ENCODE measurements around the gene AUTS2.
A peak's percentile ranks its signal among the peaks of the same experiment; 100 is the strongest.

The AUTS2 gene

DNA sequence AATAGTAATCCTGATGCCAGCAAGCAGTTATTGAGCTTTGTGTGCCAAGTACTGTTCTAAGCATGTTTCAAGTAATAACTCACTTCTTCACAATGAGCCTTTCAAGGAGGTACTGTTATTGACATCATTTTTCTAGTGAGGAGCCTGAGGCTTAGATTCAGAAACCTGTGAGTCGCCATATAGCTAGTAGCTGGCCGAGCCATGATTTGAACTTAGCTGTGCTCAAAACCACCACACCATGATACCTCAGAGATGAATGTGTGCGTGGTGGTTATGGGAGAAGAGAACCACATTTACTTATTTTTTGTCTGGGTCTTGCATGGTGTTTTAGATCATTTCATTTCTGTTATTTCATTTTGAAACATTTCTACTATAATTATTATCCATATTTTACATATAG, 578.9 kb downstream of the AUTS2 start:
- DNase-seq (ENCODE audit: low read depth, low spot score) = no peak

DNA sequence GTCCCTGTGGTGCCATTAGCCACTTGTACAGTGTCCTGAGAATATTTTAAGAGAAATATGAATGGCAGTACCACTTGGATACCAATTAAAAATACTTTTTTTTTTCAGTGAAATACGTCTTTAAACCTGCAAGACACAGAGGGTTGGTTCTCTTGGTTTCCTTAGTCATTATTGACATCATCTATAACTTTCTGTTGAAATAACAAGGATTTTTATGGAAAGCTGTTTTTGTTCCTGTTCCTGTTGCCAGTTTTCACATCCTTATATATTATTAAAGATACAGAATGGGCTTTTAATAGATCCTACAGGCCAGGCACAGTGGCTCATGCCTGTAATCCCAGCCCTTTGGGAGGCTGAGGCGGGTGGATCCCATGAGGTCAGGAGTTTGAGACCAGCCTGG, 579.9 kb downstream of the AUTS2 start:
- no peak for DNase-seq (ENCODE audit: low read depth, low spot score)

DNA sequence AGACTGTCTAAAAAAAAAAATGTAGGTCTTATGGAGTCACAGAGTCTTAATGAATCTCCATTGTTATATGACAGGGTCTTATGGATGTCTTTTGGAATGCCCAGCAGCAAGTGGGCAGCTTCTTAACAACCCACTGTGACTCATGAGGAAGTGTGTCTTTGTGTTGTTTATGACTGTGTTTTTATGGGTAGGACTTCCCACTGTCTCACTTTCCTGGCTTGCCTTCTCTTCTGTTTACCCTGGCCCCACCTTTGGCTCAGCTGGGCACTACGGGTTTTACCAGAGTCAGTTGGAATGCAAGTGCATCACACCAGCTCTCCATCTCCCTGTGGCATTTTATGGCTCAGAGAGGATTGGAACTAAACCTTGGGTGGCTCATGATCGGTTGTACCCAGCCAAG, 580.5 kb downstream of the AUTS2 start:
- peak; percentile 23 for DNase-seq (ENCODE audit: low read depth, low spot score)

DNA sequence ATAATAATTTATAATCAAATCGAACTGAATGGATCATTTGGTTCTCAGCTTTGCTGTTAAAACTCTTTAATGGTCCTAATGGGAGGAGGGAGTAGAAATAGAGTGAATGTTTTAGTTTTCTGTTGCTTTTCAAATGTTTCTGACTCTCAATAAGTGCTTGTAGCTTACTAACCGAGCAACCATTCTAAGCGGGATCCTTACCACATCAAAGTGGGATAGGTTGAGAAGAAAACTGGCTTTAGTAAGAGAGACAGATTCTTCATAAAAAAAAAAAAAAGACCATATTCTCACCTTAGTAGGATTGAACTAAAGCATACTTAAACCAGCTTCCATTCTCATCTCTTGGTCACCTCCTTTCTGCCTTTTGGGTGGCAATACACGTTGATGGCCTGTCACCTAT, 584.2 kb downstream of the AUTS2 start:
- DNase-seq (ENCODE audit: low read depth, low spot score) = no peak

DNA sequence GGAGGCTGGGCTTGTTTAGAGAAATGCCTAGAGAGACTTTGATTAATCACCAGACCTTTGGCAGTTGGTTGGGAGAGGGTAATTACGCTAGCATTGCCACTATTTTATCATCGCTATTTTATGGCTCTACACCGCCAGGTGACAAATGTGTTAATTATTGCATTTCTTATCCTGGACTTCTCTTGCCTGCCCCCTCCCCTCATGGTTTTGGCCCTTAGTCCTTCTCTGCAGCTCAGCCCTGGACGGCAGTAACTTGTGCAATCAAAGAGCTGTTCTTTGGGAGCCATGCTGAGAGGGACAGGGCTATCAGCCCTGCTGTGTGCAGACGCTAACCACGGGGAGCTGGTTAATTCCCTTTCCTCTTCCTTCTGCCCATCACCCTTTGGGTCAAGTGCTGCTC, 585.0 kb downstream of the AUTS2 start:
- DNase-seq (ENCODE audit: low read depth, low spot score) = no peak

DNA sequence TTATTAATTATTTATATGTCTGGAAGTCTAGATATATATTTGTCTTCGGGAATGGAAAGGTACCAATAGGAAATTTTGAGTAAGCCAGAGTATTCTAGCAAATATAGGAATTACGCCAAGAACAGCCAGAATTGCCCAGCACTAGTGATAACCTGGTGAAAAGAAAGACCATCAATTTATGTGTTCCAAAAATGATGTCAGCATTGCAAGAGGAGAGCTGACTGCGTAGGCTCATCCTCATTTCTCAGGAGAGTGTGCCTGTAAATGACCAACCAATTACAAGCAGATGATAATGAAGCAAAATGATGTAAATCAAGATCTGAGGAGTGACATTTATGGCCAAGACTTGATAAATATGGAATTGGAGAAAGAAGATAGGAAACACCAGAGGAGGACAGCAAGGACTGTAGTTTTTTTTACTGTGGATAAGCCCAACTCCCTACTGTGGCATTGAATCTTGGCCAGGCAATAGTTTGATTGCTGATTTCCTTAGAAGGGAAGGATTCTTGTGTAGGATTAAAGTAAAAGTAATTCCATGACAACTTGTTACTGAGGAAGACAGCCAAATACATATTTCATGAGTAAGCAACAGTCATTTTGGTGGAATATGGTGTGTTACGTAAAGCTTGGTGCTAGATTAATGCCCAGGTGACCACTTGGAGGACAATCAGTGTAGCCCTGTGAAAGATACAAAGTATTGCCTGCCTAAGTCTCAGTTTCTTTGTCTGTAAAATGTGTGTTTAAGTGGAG, 590.8 kb downstream of the AUTS2 start:
- DNase-seq (ENCODE audit: low read depth, low spot score) = no peak

DNA sequence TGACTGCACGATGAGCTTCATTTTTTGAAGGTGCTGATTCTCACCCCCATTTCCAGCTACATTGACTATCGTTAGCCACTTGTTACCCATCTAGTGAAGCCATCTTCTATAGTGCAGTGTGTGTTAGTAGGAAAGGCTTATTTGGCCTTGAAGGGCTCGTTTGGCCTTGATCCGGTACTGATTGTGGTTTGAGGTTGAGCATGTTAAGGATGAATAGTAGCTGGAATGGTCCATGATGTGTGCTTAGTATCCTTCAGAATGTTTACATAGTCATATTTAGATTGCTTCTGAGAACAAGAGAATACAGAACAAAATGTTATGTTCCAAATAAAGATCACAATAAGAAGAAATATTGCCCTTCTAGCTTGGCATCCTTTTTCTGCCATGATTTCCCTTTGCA, 591.5 kb downstream of the AUTS2 start:
- no peak for DNase-seq (ENCODE audit: low read depth, low spot score)

DNA sequence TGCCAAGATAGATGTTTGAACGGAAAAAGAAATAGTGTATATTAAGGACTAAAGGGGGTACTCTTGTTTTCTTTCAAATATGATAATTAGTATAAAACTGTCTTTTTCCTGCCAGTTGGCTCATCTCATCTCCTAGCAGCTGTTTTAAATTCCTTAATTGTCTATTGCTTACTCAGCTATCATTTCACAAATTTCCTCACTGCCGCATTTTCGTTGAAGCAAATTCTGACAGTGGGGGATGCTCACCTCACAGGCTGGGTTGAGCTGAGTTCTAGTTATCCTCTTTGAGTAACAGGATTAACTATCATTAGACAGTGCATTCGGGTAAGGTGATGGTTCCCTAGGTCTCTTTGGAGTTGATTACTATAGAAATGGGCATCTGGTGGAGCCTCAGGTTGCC, 592.0 kb downstream of the AUTS2 start:
- no peak for DNase-seq (ENCODE audit: low read depth, low spot score)

DNA sequence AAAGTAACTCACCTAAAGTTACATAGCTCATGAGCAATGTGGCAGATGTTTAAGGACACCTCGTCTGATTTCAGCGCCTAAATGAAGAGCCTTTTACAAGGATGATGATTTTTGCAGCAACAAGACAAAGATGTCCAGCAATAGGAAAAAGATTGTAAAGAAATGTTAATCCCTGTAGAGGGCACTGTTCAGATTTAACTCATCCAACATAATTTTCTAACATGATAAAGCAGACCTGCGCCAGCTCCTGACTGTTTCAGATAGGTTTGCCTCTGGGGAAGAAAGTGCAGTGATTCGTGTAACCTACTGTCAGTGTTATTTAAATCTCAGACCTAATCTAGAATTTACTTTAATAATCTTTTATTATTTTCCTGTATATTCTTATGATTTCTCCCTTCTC, 595.2 kb downstream of the AUTS2 start:
- no peak for DNase-seq (ENCODE audit: low read depth, low spot score)

DNA sequence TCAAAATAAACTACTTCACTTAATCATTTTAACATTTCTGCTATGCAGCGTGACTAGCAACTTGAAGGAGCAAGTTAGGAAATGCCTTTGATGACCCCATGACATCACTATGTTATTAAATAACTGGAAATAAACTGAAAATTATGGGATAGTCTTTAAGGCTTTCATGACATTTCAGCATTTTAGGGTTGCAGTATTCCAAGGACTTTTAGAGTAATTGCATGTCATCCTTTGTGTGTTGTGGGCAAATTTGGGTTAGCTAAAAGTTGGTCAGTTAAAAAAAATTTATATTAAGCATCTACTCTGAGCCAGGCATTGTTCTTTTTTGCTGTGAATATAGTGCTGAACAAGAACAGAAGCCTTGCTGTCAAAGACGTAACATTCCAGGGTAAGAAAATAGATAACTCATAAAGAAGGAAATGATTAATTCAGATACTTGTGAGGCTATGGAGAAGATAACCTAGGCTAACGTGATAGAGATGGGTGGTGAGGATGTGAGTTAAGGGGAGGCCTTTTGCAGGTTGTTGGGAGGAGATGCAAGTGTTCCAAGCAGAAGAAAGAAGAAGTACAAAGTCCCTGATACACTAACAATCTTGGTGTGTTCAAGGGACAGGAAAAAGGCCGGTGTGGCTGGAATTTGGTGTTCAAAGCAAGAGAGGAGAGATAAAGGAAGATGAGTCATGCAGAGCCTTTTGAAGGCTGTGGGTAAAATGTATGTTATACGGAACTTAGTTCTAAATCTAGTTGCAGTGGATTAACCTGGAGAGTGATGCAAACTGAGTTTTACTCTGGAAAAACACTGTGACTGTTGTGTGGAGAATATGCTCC, 610.2 kb downstream of the AUTS2 start:
- DNase-seq (ENCODE audit: low read depth, low spot score) = no peak

DNA sequence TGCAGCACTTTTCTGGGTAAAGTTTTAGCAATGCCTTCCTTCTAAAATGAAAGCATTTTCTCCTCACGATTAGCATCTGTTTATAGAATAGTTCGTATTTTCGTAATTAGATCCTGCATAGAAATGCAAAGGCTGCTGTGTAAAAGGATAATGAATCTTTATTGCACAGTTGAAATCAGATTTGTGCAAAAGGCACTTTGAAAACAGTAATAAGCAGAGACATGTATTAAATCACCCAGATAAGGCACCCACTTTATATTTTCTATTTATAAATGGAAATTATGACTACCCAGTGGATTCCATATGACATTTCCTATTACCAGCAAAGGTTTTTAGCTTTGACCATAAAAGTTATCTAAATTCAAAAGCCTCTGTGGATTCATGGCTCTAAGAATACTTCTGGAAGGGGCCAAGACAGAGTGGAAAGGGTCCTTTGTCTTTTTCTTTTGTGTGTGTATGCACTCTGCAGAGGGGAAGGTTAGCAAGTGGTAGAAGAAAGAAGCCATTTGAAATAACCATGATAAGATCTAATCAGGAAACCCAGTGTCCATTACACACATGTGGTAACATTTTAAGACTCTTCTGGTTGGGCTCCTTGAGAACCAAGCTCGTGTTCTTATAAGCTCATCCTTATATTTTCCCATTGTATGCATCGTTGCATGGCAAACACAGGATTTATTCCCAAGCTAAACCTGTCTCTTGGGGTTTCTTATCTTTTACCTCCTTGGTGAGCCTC, 612.1 kb downstream of the AUTS2 start:
- no peak for DNase-seq (ENCODE audit: low read depth, low spot score)

DNA sequence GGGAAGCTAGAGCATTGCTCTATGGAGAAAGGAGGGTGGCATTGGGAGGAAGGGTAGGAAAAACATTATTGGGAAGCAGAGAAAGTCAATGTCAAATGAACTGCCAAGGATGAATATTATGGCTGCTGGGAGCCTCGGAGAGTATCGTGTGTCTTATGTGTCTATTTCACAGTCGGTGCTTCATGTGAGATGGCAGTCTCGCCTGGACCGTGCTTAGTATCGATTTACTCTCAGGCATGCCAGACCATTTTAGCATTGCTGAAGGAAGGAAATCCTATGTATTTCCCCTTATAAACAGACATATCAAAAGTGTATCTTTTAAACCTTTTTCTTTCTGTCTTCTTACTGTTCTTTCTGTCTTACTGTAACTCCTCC, 612.6 kb downstream of the AUTS2 start:
- DNase-seq (ENCODE audit: low read depth, low spot score) = no peak

DNA sequence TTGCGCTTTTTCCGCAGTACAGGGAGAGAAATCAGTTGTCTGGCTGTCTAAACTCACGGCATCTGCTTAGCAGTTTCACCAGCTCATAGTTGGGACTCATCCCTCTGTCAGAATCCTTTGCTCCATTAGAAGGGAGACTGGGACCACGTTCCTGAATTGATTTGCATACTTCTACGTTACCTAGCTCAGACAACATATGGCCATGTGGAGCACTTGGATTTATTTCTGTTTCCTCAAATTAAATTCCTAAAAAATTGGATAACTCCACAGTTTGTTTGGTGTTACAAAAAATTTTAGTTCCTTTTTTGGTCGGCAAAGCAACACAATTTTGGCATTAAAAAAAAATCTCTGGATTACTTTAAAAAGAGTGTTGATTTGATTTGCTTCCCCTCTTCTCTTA, 614.0 kb downstream of the AUTS2 start:
- no peak for DNase-seq (ENCODE audit: low read depth, low spot score)

DNA sequence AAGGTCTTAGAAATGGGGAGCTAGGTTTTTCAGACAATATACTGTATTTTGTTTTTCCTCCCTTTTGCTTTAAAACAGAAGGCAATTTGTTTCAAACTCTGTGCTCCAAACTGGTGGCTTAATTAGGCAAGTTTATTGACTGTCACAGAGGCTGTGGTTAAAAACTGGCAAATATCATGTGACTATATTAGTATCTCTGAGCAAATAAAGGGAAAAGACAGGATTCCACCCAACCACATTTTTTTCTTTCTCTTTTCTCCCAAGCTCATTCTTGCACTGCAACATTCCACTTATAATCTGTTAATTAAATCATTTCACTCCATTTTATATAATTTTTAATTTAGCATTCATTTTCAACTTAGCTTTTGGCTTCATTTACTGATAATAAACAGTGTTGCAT, 615.8 kb downstream of the AUTS2 start:
- no peak for DNase-seq (ENCODE audit: low read depth, low spot score)

DNA sequence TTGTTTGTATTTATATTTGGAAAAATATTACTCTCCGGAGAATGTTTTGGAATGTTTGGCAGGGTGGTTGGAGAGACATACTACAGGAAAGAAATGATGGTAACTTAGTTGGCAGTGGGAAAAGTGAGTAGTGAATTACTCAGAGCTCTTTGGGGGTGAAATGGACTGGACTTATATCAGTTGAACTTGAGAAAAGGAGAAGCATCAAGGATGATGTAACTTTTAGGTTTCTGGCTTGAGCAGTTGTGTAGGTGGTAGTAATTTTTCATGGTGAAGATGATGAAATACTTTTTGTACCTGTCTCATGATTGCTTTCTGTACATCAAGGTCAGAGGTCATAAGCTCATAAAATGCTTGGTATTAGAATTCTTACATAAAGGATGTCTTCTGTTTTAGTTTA, 617.2 kb downstream of the AUTS2 start:
- DNase-seq (ENCODE audit: low read depth, low spot score) = no peak

DNA sequence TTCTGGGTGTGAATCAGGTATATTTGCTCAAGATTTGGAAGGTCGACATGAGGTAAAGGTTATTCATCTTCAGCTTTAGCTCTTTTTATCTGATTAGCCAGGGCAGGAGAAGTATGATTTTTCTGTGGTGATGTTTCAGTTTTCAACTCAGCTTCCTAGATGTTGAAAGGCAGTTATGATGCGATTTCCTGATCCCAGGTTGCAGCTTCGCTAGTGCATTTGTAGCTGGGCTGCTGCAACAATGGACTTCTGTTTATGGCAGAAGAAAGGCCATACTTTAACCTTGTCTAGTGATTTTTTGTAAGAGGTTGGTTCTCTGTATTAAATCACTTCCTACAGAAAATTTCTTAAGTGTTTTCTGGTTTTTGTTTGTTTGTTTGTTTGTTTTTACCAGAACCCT, 619.3 kb downstream of the AUTS2 start:
- no peak for DNase-seq (ENCODE audit: low read depth, low spot score)

DNA sequence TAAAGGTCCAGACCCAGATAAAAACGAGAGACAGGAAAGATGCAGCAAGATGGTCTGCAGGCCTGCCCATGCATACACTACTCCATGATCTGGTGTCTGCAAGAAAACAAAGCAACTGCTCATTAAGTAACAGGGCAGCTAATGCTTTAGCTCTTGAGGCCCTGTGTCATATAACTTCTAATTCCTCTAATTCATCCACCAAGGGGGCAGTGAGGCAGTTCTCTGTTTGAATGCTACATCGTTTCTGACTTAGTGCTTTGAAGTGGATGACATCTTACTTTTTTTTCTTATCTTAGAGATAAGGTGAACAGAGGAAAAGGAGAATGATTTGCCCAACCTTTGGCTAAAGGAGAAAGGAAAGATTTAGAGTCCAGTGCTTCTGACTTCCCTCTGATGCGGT, 619.7 kb downstream of the AUTS2 start:
- DNase-seq (ENCODE audit: low read depth, low spot score) = no peak

DNA sequence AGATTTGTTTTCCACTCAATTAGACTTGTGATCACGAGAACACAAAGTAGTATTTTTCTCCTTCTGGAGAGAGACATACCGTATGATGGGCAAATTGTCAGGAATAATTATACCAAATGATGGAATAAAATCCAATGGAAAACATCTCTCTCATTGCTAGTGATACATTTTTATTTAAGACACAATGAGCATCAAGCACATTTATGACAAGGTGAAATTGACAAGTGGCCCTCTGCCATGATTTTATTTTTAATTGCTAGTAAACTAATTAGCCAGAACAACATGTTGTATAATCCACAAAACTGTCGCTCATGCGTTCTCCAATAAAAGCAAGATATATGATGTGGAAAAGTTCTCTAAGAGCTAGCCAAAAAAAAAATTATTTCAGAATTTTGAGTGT, 620.8 kb downstream of the AUTS2 start:
- DNase-seq (ENCODE audit: low read depth, low spot score) = no peak

DNA sequence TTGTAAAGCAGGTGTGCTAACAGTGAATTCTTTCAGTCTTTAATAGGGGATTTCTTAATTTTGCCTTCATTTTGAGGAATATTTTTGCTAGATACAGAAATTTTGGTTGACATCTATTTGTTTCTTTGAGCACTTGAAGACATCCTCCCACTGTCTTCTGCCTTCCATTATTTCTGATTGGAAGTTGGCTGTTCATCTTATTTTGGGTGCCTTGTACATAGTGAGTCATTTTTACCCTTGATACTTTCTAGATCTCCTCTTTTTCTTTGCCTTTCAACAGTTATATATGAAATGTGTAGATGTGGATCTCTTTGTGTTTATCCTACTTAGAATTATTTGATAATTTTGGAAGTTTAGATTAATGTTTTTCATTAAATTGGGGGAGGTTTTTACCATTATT, 631.0 kb downstream of the AUTS2 start:
- no peak for DNase-seq (ENCODE audit: low read depth, low spot score)

DNA sequence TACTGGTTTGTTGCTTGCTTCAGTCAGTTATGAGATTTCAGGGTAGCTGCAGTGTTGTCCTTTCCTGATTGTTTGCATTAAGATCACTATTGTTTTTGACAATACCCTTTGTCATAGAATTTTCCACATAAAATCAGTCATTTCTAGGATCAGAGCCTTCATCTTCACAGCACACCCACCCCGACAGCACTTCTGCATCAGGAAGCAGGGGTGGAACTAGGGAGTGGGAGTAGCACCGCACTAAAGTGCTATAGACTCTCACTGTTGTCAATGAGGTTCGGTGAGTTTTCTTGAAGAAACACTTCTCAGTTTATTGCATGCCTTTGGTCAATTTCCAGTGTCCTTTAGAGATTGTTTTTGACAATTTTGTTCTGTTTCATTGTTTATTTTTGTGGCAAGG, 632.5 kb downstream of the AUTS2 start:
- no peak for DNase-seq (ENCODE audit: low read depth, low spot score)

DNA sequence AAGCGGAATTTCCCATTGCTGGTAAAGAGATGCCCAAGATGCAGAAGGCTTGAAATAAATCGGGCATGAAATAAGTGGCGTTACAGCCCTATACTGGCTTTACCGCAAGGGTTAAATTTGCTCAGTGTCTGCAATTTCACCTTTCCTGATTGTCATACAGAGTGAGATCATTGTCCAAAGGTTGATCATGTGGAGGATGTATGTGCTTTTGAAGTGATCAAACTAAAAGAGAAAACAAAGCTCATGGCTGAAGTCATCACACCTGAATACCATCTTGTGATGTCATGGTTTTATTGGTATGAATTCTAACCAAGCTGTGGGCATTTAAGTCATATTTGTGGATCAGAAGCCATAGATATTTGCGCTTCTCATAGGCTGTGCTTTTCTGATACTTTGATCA, 635.5 kb downstream of the AUTS2 start:
- DNase-seq (ENCODE audit: low read depth, low spot score) = no peak

DNA sequence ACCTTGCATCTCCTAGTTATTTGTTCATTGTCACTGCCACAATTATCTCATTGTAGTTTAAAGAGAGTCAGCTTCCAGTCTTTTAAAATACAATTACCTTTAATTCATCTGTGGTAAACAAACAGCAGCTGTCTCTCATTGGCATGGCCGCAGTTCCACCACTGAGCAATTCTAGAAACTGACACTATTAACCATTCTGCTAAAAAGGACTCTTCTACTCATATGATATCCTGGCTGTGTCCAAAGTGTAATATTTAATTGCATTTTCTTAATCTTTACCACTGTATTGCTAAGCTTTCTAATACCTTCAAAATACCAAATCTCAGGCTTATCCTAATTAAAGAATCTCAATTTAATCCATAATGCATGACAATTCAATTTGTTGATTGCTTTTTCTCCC, 639.0 kb downstream of the AUTS2 start:
- DNase-seq (ENCODE audit: low read depth, low spot score) = no peak
